ENCODE data around the gene DEPDC5. TPM values are rescaled to one million over a fixed set of nuclear protein-coding genes. Genes with fewer than 3 reads are reported as not detected.
"Not testable (repeated sequence)": the region's sequence is repeated elsewhere in the genome, so short reads cannot be mapped to it uniquely, and the experiment has no call there.

Gene DEPDC5
- total and polyA plus RNA-seq, 2 of the 8 experiments (the other 6 are each of a cell fraction or from before 2014, with no cell fraction given) = 18.3 to 26.5 TPM

DNA sequence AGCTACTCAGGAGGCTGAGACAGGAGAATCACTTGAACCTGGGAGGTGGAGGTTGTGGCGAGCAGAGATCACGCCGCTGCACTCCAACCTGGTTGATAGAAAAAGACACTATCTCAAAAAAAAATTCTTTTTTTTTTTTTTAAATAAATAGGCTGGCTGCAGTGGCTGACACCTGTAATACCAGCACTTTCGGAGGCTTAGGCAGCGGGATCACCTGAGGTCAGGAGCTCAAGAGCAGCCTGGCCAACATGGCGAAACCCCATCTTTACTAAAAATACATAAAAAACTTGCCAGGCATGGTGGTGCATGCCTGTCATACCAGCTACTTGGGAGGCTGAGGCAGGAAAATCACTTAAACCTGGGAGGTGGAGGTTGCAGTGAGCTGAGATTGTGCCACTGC lies 47.0 kb downstream of the DEPDC5 start:
- CTCF ChIA-PET (ENCODE audit: partially characterized antibody); H3K23ac ChIP-seq (ENCODE audit: insufficient read length); H3K14ac ChIP-seq (ENCODE audit: insufficient read length); H3K18ac ChIP-seq (ENCODE audit: extremely low read depth, low read length); DNase-seq (ENCODE audit: low read depth in 1 of 2, low spot score in 2 of 2); H3K4me2 ChIP-seq (ENCODE audit: insufficient read depth in 1 of 2, low read depth in 2 of 2, low read length in 2 of 2); H3K4ac ChIP-seq (replicated peaks; ENCODE audit: insufficient read length, low read depth, low read length); H2BK12ac ChIP-seq (ENCODE audit: low read depth, low read length); H2AFZ ChIP-seq (ENCODE audit: low read length); H2BK120ac ChIP-seq (replicated peaks; ENCODE audit: low read depth, low read length); H3K9ac ChIP-seq (replicated peaks in 1 of 4; ENCODE audit: extremely low read depth in 1 of 4, low read depth in 3 of 4, low read length in 3 of 4); H4K5ac ChIP-seq (ENCODE audit: insufficient read length, low read depth, low read length); H2BK5ac ChIP-seq (ENCODE audit: low read depth, low read length); H3K79me1 ChIP-seq (ENCODE audit: low read depth, low read length); H3K4me1 ChIP-seq (replicated peaks in 1 of 4; ENCODE audit: control insufficient read depth in 3 of 4, insufficient read depth in 4 of 4, low read length in 3 of 4); H4K8ac ChIP-seq (ENCODE audit: extremely low read depth, insufficient read depth, low read length); FAIRE-seq; H3K27ac ChIP-seq (ENCODE audit: low read depth, low read length); H2AK5ac ChIP-seq (ENCODE audit: low read depth, low read length); H3K79me2 ChIP-seq (ENCODE audit: control insufficient read depth in 1 of 2, insufficient read depth in 2 of 2, low read length in 2 of 2); H3K56ac ChIP-seq (replicated peaks; ENCODE audit: insufficient read length, low read depth, low read length); H2BK20ac ChIP-seq (ENCODE audit: low read length); H3K23me2 ChIP-seq (ENCODE audit: low read depth, low read length); H4K91ac ChIP-seq (replicated peaks; ENCODE audit: insufficient read length, low read length); H3K27me3 ChIP-seq (replicated peaks in 1 of 4; ENCODE audit: control insufficient read depth in 3 of 4, extremely low read depth in 1 of 4, insufficient read depth in 3 of 4, low read length in 3 of 4); H4K20me1 ChIP-seq (replicated peaks in 1 of 2; ENCODE audit: control insufficient read depth in 1 of 2, insufficient read depth in 2 of 2, low read length in 2 of 2); H2BK15ac ChIP-seq (ENCODE audit: low read length); H3K4me3 ChIP-seq (ENCODE audit: extremely low read depth in 1 of 4, insufficient read depth in 2 of 4, low read depth in 3 of 4, low read length in 4 of 4); H3K9me3 ChIP-seq (ENCODE audit: insufficient read depth in 2 of 2, low read depth in 1 of 2, low read length in 1 of 2): not testable (repeated sequence)
- POLR2A ChIA-PET (ENCODE audit: partially characterized antibody) = interaction anchor here (0.6 kb wide), 1 partner anchor 454 kb away, joined by 3 read pairs; no protein-coding TSS in a partner anchor
- WGBS, 2 experiments (ENCODE audit: extremely low coverage in 1 of 2, insufficient coverage in 1 of 2, insufficient read length in 1 of 2, insufficient replicate concordance in 2 of 2, low coverage in 1 of 2, low lambda C conversion rate in 2 of 2, missing lambda C conversion rate in 1 of 2) = 97% methylated on average over 6 of the region's 6 CpGs; no CpG with 5 or more reads in 1 of the 2 experiments
- H3K36me3 ChIP-seq (ENCODE audit: control insufficient read depth in 2 of 4, insufficient read depth in 4 of 4, low read length in 3 of 4) = peaks cover 3 to 40% (median 16%) of the 10 kb centered on the region in 4 experiments; a peak in 6 of 8 replicates
